ENCODE measurements around the gene AXIN1. TPM values are rescaled to one million over a fixed set of nuclear protein-coding genes. Genes with fewer than 3 reads are reported as not detected.

AXIN1 gene
- total RNA-seq, 1 experiment from 2014 or later, result 46.9 TPM

DNA sequence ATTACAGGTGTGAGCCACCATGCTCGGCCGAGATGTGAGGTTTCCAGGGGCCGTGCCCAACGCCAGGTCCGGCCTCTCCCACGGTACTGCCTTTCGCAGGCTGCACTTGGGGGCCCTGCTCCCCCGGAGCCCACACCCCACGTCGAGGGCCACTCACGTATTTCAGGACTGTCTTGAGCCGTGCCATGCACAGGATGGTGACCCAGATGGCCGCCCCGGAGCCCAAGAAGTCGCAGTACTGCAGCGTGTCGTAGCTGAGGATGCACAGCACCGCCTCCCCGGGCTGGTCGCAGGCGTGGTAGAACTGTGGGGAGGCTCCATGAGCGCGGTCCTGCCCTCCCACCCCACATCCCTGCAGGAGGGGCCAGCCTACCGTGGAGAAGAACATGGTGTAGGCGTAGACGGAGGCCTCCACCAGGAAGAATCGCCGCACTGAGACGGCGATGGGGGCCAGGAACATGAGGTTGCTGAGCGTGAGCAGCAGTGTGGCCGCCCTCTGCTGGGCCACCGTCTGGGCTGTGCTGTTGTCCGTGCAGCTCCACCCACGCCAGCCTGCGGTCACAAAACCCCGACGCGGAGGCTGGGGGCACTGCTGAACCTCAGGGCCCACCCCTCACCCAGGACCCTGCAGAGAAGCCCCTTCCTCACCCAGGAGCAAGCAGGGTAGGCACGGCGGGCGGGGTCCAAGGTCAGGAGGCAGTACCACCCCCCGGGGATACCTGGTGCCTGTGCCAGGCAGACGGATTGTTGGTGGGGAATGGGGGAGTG, 21.5 kb upstream of the AXIN1 start:
- Histone ChIP-seq H3K27me3 (no peaks in the 10 kb centered on the region), H3K36me3 (peaks cover 28% of the 10 kb centered on the region), H3K9me3 (no peaks in the 10 kb centered on the region), H3K4me3 (no peak overlapping the region)
- no peak for DNase-seq

DNA sequence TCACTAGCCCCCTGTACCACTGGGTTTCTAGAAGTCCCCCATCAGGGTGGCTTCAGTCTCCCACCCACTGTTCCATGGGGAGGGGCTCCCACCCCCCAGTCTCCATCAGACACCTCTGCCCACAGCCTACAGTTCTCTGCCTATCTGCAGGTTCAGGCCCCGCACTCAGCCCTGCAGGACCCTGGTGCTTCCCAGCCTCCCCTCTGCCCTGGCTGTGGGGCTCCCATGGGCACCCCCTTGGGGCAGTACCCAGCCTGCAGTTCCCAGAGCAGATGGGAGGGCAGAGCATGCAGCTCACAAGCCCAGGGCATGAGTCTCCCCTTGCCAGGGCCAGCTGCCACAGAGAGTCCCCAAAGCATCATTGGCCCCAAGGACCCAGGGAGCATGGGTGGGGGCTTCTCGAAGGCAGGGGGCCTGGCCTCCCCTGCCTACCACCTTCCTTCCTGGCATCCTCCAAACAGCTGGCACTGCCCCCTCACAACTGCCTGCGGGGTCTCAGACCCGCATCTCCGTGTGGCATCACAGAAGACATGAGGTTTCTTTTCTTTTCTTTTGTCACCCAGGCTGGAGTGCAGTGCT, 20.6 kb upstream of the AXIN1 start:
- H3K9me3 ChIP-seq, result no peaks in the 10 kb centered on the region
- DNase-seq, result no peak
- no peaks in the 10 kb centered on the region for H3K27me3 ChIP-seq
- no peak overlapping the region for H3K4me3 ChIP-seq
- peaks cover 37% of the 10 kb centered on the region for H3K36me3 ChIP-seq

DNA sequence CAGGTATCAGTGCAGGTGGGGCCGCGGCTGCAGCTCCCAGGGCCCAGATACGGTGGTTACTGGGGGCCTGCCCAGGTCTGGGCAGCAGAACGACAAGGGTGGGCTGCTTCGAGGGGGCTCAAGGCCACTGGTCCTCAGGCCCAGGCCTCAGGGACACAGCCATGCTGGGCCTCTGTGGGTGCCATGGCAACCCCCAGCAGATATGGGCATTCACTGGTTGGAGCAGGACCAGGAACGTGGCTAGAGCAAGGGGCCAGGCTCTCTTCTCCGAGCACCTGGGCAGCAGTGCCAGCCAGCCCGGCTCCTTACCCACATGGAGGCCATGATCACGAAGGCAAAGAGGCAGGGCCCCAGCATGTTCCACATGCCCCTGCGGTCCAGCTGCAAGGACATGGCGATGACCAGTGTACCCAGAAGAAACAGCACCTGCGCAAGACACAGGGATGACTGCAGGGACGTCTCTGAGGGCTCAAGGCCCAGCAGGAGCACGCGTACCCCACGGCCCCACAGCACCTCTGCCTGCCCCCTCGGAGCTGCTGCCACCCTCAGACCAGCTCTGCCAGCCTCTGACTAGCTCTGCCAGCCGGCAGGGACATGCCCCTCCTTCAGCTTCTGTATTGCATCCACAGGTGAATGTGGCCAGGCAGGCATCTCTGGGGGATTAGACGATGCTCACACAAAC, 19.9 kb upstream of the AXIN1 start:
- H3K36me3 ChIP-seq, result peaks cover 42% of the 10 kb centered on the region
- H3K9me3 ChIP-seq, result no peaks in the 10 kb centered on the region
- H3K27me3 ChIP-seq, result no peaks in the 10 kb centered on the region
- no peak for DNase-seq
- no peak overlapping the region for H3K4me3 ChIP-seq

DNA sequence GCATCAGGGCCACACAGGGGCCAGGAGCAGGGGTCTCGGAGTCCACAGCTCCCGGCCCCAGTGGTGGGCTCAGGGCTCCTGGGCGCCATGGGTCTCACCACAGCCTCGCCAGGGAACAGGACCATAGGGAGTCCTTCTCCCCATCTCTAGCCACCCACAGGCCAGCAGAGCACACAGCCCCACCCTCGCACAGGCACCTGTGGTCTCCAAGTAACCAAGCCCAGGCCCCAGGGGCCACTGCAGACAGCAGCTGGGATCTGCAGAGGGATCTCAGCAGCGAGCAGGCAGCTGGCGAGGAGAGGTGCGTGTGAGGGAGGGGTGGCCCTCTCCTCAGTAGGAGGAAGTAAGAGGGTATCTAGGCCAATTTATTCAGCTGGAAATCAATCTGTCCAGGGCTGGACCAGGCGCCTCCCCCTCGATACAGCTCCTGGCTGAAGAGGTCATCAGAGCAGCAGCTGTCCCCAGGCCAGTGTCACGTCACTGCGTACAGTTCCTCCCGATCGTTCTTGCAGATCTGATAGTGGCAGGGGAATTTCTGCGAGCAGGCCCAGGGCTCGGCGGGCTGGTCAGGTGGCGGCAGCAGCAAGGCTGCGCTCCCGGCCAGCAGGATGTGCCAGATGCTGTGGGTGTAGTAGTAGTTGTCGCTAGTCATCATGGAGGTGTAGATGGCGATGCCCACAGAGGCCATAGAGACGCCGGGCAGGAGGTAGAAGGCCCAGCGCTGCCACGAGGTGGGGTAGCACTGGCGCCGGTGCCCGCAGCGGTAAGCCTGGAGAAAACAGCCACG, 19.2 kb upstream of the AXIN1 start:
- peaks cover 46% of the 10 kb centered on the region for H3K36me3 ChIP-seq
- H3K4me3 ChIP-seq, result no peak overlapping the region
- no peaks in the 10 kb centered on the region for H3K9me3 ChIP-seq
- DNase-seq, result no peak
- H3K27me3 ChIP-seq, result no peaks in the 10 kb centered on the region

DNA sequence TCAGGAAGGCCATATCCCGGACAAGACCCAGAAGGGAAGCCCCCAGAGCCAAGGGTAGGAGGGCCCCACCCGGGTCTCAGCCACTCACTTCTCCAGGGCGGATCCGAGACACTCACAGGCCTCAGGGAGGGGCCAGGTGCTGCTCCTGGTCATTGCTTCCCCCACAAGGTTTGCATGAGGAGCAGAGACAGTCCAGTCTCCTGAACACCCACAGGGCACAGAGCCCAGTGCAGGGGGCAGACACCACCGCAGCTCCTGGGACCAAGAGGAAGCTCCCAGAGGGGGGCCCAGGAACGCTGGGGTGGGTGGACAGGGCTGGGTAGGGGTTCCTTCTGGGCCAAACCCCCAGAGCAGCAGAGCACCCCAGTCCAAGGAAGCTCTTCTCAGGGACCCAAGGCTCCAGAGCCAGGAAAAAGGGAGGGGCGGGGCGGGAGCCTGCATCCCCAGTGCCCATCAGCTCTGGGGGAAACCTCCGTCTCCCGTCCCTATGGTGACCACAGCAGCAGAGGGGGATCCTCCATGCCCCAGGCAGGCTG, 18.5 kb upstream of the AXIN1 start:
- Histone ChIP-seq H3K27me3 (no peaks in the 10 kb centered on the region), H3K9me3 (no peaks in the 10 kb centered on the region), H3K36me3 (peaks cover 50% of the 10 kb centered on the region), H3K4me3 (peak overlapping the region; percentile 29)
- no peak for DNase-seq

DNA sequence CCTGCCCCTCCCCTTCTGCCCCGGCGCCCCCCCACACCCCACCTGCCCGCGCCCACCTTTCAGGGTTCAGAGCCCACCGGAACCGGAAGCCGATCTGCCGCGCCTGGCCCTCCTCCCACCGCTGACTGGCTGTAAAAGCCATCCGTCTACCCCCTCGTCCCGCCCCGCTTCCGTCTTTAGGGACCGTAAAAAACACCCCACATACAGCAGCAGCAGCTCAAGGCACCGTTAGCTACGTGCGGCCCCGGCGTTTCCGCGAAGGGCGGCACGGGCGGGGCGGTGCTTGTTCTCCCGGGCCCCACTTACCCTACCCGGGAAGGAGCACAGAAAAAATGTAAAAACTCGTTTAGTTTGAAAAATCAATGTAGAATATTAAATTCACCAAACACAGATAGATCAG, 17.9 kb upstream of the AXIN1 start, which contains the start of gene MRPL28:
Gene MRPL28, minus strand, starts transcription at position 96 of the 400 bp plus-strand sequence. CDS start 320 bp downstream, outside the sequence.
- Histone ChIP-seq H3K36me3 (peaks cover 47% of the 10 kb centered on the region), H3K9me3 (no peaks in the 10 kb centered on the region), H3K27me3 (no peaks in the 10 kb centered on the region), H3K4me3 (peak within 1 kb of the TSS; percentile 29)
- DNase-seq, result peak; percentile 96

DNA sequence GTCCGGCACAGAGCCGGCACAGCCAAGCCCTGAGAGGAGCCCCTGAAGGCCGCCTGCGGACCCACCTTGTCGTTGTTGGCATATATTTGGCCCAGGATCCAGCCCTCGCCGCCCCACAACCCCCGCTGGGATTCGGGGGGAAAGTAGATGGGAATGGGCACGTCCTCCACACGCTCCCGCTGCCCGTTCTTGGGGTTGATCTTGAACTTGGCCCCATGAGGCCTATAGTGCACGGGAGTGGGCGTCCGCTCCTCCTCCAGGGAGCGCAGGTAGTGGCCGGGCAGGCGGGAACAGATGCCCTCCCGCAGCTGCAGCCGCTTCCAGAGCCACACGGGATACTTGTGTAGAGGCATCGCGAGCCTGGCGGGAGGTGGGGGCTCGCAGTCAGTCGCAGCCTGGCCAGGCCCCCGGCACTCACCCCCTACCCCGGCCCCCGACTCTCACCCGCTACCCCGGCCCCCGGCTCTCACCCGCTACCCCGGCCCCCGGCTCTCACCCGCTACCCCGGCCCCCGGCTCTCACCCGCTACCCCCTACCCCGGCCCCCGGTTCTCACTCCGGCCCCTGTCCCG, 17.4 kb upstream of the AXIN1 start:
- peaks cover 46% of the 10 kb centered on the region for H3K36me3 ChIP-seq
- DNase-seq, result no peak
- H3K27me3 ChIP-seq, result no peaks in the 10 kb centered on the region
- H3K9me3 ChIP-seq, result no peaks in the 10 kb centered on the region
- H3K4me3 ChIP-seq, result peak overlapping the region; percentile 26

DNA sequence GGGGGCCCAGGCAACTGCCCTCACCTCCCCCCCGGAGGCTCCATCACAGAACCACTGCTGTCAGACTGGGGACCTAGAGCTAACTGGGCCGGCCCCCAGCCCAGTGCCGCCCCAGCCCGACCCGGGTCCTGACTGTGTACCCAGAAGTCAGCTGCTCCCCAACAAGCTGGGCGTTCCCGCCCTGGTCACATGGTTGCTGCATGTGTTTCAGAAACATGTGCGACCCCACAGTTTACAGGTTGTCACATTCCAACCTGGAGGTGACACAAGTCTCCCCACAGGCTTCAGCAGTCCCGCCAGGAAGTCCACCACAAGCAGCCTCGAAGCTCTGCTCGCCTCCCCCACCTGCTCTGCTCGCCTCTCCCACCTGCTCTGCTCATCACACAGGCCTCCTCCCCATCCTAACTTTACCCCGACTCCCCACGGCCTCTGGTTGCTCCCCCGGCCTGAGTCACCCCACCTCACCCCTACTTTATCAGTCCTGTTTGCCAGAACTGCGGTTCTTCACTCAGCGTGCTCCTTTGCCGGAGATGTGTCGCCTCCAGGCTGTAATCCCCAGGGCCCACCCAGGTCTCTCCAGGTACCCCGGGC, 16.8 kb upstream of the AXIN1 start:
- H3K36me3 ChIP-seq, result peaks cover 41% of the 10 kb centered on the region
- DNase-seq, result no peak
- no peaks in the 10 kb centered on the region for H3K9me3 ChIP-seq
- peak overlapping the region; percentile 26 for H3K4me3 ChIP-seq
- H3K27me3 ChIP-seq, result no peaks in the 10 kb centered on the region

DNA sequence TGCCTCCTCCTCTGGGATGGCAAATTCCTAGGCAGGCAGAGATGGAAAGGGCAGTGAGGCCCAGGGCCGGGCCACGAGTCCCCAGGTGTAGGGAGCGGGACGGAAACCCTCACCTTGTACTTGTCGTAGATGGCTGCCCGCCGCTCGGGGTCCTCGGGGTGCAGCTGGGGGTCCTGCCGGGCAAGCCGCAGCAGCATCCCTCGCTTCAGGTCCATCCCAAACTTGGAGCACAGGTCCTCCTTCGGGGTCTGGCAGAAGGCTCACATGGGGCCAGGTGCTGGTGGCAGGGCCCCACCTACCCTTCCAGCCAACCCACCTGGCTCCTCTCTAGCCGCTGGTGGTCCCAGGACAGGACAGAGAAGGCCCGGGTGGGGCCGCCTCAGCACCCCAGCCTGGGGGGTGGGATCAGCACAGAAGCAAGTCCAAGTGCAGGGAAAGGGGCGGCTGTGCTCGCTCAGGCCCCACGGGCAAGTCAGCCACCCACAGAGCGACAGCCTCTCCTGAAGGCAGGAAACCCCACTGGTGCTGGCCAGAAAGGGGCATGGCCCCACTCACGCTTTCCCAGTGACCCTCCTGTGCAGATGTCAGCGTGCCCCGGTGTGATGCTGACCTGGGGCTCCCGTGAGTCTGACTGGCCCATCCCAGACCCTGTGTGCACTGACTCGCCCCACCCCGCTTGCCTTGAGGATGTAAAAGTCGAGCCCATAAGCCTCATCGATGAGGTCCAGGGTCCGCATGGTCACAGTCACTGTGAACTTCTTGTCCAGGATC, 16.1 kb upstream of the AXIN1 start:
- H3K36me3 ChIP-seq, result peaks cover 35% of the 10 kb centered on the region
- H3K9me3 ChIP-seq, result no peaks in the 10 kb centered on the region
- H3K27me3 ChIP-seq, result no peaks in the 10 kb centered on the region
- DNase-seq, result no peak
- H3K4me3 ChIP-seq, result no peak overlapping the region

DNA sequence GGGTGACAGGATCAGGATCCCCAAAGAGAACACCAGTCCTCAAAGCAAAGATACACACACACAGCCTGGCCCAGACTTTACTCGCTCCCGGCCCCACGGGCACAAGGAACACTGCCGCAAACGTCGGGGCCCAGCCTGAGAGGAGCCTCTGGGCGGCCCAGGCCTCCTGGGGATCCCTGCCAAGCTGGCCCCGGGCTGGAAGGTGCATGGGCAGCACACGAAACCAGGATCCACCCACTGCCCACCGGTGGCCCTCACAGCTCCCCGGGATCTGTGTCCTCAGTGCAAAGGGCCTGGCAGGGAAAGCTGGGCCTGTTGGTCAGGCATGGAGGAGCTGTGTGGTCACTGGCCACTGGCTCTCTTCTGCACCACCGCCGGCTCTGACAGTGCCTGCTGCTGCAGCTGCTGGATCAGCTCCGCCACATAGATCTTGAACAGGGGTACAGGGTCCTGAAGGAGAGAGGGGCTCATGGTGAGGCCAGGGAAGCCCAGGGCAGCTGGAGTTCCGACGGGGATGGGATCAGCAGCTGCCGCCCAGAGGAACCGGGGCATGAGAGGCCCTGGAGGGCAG, 14.9 kb upstream of the AXIN1 start:
- Histone ChIP-seq H3K9me3 (no peaks in the 10 kb centered on the region), H3K4me3 (no peak overlapping the region), H3K36me3 (peaks cover 35% of the 10 kb centered on the region), H3K27me3 (no peaks in the 10 kb centered on the region)
- no peak for DNase-seq

DNA sequence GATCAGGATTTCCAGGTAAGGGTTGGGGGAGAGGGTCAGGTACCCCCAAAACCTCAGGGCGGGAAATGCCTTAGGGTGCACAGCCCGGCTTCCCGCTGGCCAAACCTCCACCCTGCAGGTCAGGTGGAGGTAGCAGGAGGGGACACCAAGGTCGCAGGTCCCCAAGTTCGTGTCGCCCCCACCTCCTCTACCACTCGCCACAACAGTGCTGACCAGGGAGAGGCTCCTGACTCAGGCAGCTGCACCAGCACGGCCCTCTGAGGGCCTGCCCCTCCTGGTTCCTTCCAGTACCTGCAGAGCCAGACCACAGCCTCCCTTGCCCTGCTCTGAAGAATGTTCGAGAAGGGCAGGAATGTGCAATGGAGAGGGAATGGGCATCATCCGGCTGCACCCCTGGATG, 14.0 kb upstream of the AXIN1 start:
- Histone ChIP-seq H3K27me3 (no peaks in the 10 kb centered on the region), H3K36me3 (peaks cover 35% of the 10 kb centered on the region), H3K4me3 (no peak overlapping the region), H3K9me3 (no peaks in the 10 kb centered on the region)
- DNase-seq, result no peak

DNA sequence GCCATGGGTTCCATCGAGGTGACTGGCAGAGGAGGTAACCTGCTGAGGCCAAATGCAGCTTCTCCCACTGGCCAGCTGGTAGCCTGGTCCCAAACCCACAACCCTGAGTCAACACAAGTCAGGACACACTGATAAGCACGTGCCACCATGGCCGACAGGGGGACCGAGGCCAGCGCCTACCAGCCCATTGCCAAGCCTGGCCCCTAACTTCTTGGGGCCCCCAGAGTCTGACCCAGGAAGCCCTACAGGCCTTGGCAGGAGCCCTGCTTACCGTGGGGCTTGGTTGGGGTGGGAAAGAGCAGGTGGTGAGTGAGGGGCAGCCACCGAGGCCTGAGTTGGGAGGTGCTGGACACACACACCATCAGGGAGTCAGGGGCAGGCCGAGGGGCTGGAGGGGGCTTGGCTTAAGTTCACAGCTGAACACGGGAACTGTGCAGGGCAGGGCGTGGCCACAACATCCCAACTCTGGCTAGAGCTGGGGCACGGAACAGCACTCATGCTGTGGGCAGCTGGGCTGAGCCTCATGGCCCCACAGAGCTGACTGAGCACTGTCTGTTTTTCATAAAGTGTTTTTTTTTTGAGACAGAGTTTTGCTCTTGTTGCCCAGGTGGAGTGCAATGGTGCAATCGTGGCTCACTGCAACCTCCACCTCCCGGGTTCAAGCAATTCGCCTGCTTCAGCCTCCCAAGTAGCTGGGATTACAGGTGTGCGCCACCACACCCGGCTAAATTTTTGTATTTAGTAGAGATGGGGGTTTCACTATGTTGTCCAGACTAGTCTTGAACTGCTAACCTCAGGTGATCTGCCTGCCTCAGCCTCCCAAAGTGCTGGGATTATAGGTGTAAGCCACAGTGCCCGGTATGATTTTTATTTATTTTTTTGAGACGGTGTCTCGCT, 12.3 kb upstream of the AXIN1 start:
- H3K4me3 ChIP-seq, result no peak overlapping the region
- no peaks in the 10 kb centered on the region for H3K27me3 ChIP-seq
- no peak for DNase-seq
- no peaks in the 10 kb centered on the region for H3K9me3 ChIP-seq
- H3K36me3 ChIP-seq, result peaks cover 32% of the 10 kb centered on the region

DNA sequence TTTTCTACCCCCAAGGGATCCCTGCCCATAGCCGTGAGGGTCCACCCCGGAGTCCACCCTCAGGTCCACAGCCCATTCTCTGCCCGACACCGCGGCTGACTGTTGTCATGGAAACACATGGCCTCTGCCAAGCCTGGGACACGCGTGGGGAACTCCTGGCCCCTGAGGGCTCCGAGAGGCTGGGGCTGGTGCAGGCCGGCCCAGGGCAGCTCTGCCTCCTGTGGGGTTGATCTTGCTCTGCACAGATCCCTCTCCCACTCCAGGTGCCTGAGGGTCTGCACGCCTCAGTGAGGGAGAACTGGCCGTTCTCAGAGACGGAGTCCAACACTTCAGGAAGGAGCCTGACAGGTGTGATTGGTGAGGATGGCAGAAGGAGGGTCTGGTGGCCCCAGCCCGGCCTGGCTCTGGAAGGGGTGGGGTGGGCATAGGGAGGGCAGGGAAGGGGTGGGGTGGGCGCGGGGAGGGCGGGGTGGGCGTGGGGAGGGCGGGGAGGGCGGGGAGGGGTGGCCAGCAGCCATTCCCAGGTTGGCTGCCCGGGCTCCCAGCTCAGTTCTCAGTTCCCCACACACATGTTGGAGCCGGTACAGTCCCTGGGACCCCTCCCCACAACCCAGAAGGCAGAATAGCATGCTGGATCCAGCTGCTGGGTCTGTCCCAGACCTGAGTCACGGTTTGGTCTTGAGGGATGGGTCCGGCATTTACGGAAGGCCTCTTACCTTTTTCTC, 11.4 kb upstream of the AXIN1 start:
- Histone ChIP-seq H3K9me3 (no peaks in the 10 kb centered on the region), H3K27me3 (no peaks in the 10 kb centered on the region), H3K4me3 (no peak overlapping the region), H3K36me3 (peaks cover 24% of the 10 kb centered on the region)
- DNase-seq, result no peak
